PFSK-1 (cell line): ENCODE results near the gene FOSL2.

Experiments
- FOXP2 ChIP-seq: optimal IDR thresholded peaks from 2 replicates; pipeline ENCODE3; 2011; ENCODE audit warnings: borderline replicate concordance, control low read depth, inconsistent platforms; ENCODE audit not compliant: insufficient read depth; ENCODE audit errors: extremely low read length, extremely low read depth
- POLR2AphosphoS5 ChIP-seq: IDR thresholded peaks from 2 replicates; pipeline ENCODE4 v1.6.1; 2012; ENCODE audit warnings: low read depth, mild to moderate bottlenecking, control low read depth, low read length, moderate library complexity
- REST ChIP-seq, 2 experiments: IDR thresholded peaks; 2 replicates each; pipeline versions ENCODE4 v1.6.1 to v1.8.0; 2011 to 2012; ENCODE audit warnings: low read depth in 2 of 2, low read length in 2 of 2, control low read depth in 1 of 2, inconsistent platforms in 1 of 2, mild to moderate bottlenecking in 1 of 2, moderate library complexity in 1 of 2; ENCODE audit not compliant: insufficient read depth in 1 of 2
- TAF1 ChIP-seq: IDR thresholded peaks from 2 replicates; pipeline ENCODE4 v1.6.1; 2012; ENCODE audit warnings: low read length, control low read depth, borderline replicate concordance; ENCODE audit not compliant: insufficient read depth

GRCh38 chr2:28360718-28361293, 31.9 kb upstream of the FOSL2 start:
- no peak for TF ChIP-seq REST (IDR thresholded peaks at IDR 0.05; ENCODE audit: insufficient read depth in 1 of 2, low read depth in 2 of 2, low read length in 2 of 2)
- TF ChIP-seq POLR2AphosphoS5, result no peak
- TF ChIP-seq FOXP2, result no peak
- TF ChIP-seq TAF1, result no peak
